Breast epithelium (tissue), 4 donors: ENCODE measurements around the gene SCGN. TPM values are rescaled to one million over a fixed set of nuclear protein-coding genes. Genes with fewer than 3 reads are reported as not detected.

ENCODE experiments used
- DNase-seq, 2 donors: peaks; one replicate each; pipeline ENCODE4 v3.0.0-alpha.2; 2019; ENCODE audit warnings: low spot score in 2 of 2
- H3K27ac ChIP-seq, 2 donors: fragments of 200-600 bp; sonication (generic) in 1 of 2; one replicate each; pipeline ENCODE4 v1.5.1; 2016 to 2019; ENCODE audit warnings: mild to moderate bottlenecking in 1 of 2
- H3K27me3 ChIP-seq, 2 donors: fragments of 200-600 bp; sonication (generic) in 1 of 2; one replicate each; pipeline versions ENCODE4 v1.5.1 to v1.6.0; 2017 to 2019; ENCODE audit warnings: control low read depth in 1 of 2, mild to moderate bottlenecking in 1 of 2
- H3K36me3 ChIP-seq: fragments of 200-600 bp; one replicate; pipeline ENCODE4 v1.5.1; 2019
- H3K4me1 ChIP-seq, 2 donors: fragments of 200-600 bp; sonication (generic); one replicate each; pipeline ENCODE4 v1.5.1; 2016 to 2019; ENCODE audit warnings: control low read depth in 1 of 2
- H3K4me3 ChIP-seq, 3 donors: fragments of 200-600 bp; sonication (generic); 1 replicate in 2 of 3; 2 replicates in 1 of 3; pipeline ENCODE4 v1.5.1; 2016 to 2019; ENCODE audit warnings: mild to moderate bottlenecking in 3 of 3, moderate library complexity in 2 of 3
- H3K9me3 ChIP-seq, 2 donors: fragments of 200-600 bp; sonication (generic) in 1 of 2; one replicate each; pipeline ENCODE4 v1.5.1; 2016 to 2019; ENCODE audit warnings: control low read depth in 1 of 2
- POLR2A ChIP-seq: fragments of 450-650 bp; IDR thresholded peaks from one replicate; pipeline ENCODE4 v1.6.1; 2016; ENCODE audit warnings: antibody characterized with exemption, mild to moderate bottlenecking, moderate library complexity
- POLR2AphosphoS5 ChIP-seq, 3 donors: sonication (generic); formaldehyde crosslinking; IDR thresholded peaks; one replicate each; pipeline ENCODE4 v1.6.1; 2017; ENCODE audit warnings: antibody characterized with exemption in 3 of 3
- intact Hi-C: fragments of 100-400 bp; cut with DNase I; formaldehyde crosslinking; loops from one replicate; pipeline ENCODE4 v1.15.1; 2023; ENCODE audit warnings: low total_unique reads
- total RNA-seq, 3 donors: library from RNA; depleted of rRNA; stranded (reverse); fragments of >200 nt; gene quantifications; one replicate each; pipeline ENCODE4 v1.1.0, GENCODE V29; 2016
- TF ChIP-seq, protein P1 (sequence below), 3 donors: fragments of 450-650 bp; IDR thresholded peaks; one replicate each; pipeline ENCODE4 v1.5.1; 2016 to 2017; ENCODE audit warnings: antibody characterized with exemption in 3 of 3, mild to moderate bottlenecking in 3 of 3, moderate library complexity in 3 of 3

Gene SCGN, protein sequence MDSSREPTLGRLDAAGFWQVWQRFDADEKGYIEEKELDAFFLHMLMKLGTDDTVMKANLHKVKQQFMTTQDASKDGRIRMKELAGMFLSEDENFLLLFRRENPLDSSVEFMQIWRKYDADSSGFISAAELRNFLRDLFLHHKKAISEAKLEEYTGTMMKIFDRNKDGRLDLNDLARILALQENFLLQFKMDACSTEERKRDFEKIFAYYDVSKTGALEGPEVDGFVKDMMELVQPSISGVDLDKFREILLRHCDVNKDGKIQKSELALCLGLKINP
- under 1 TPM in 2 of 3 donors, not detected in 1; 0.59 to 0.80 TPM for total RNA-seq

DNA sequence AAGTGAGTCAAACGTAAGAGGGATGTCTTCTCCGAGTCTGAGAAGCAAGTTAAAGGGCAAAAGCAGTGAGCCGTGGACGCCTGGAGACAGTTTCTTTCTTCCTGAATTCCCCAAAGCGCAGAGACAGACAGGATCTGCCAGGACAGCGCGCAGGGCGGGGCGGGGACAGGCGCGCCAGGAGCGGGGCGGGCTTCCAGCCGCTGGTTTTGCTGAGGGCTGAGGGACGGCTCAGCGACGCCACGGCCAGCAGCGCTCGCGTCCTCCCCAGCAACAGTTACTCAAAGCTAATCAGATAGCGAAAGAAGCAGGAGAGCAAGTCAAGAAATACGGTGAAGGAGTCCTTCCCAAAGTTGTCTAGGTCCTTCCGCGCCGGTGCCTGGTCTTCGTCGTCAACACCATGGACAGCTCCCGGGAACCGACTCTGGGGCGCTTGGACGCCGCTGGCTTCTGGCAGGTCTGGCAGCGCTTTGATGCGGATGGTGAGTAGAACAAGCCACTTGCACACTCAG lies at the start of gene SCGN:
Gene SCGN (plus strand): TSS at position 209 of the 509 bp plus-strand sequence. CDS start 189 bp downstream, at position 398.
- intact Hi-C loops: no loop called here
- H3K4me3 ChIP-seq: peak within 1 kb of the TSS in 1 of 3 donors; percentile 7
- no peak within 1 kb of the TSS for H3K27ac ChIP-seq
- no peaks in the 10 kb centered on the region for H3K36me3 ChIP-seq
- peaks cover 0 to 24% of the 10 kb centered on the region in 2 donors for H3K27me3 ChIP-seq
- H3K4me1 ChIP-seq: no peaks in the 10 kb centered on the region
- DNase-seq: peak in 1 of 2 donors; percentile 75
- H3K9me3 ChIP-seq: no peaks in the 10 kb centered on the region
- TF ChIP-seq POLR2AphosphoS5 (IDR thresholded peaks at IDR 0.05) (no peak), POLR2A (no peak)
- TF ChIP-seq, protein P1, sequence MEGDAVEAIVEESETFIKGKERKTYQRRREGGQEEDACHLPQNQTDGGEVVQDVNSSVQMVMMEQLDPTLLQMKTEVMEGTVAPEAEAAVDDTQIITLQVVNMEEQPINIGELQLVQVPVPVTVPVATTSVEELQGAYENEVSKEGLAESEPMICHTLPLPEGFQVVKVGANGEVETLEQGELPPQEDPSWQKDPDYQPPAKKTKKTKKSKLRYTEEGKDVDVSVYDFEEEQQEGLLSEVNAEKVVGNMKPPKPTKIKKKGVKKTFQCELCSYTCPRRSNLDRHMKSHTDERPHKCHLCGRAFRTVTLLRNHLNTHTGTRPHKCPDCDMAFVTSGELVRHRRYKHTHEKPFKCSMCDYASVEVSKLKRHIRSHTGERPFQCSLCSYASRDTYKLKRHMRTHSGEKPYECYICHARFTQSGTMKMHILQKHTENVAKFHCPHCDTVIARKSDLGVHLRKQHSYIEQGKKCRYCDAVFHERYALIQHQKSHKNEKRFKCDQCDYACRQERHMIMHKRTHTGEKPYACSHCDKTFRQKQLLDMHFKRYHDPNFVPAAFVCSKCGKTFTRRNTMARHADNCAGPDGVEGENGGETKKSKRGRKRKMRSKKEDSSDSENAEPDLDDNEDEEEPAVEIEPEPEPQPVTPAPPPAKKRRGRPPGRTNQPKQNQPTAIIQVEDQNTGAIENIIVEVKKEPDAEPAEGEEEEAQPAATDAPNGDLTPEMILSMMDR (IDR thresholded peaks at IDR 0.05): no peak

DNA sequence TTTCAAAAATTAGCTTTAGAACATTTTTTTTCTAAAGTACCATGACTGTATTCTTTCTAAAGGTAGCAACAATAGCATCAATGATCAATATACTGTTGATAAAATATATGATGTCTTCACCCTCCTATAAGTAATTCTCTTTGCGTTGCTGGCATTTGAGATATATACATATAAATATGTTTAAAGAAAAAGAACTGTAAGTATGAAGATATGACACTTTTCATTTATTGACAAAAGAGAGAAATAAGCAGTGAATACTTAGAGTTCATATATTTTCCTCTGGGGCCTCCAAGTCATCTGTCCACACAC lies 49.4 kb upstream of the SCGN start:
- Histone ChIP-seq H3K4me3 (no peak overlapping the region), H3K4me1 (no peaks in the 10 kb centered on the region), H3K9me3 (no peaks in the 10 kb centered on the region), H3K36me3 (no peaks in the 10 kb centered on the region), H3K27ac (no peak overlapping the region), H3K27me3 (no peaks in the 10 kb centered on the region)
- no peak for DNase-seq
- TF ChIP-seq POLR2AphosphoS5 (IDR thresholded peaks at IDR 0.05): no peak
- TF ChIP-seq, protein P1 (IDR thresholded peaks at IDR 0.05): no peak
- TF ChIP-seq POLR2A: no peak
- intact Hi-C loops: no loop called here

DNA sequence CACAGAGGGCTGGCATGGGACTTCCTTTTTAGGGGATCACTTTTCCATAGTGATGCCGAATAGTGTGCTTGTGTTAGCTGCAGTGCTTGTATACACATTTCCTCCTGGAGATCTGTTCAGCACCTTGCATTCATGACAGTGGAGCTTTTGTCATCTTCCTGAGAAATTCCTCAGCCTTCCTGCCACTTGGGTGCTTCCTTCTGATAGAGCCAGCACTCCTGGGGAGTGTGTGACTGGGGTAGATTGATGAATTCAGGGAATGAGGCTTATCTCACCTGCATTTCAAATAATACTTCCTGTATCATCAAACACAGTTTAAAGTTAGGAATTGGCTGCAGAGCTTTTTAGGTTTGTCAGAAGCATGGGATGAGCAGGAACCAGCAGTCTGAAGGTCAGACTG lies 48.8 kb upstream of the SCGN start:
- Histone ChIP-seq H3K4me1 (no peaks in the 10 kb centered on the region), H3K36me3 (no peaks in the 10 kb centered on the region), H3K27ac (no peak overlapping the region), H3K27me3 (no peaks in the 10 kb centered on the region), H3K9me3 (no peaks in the 10 kb centered on the region), H3K4me3 (no peak overlapping the region)
- intact Hi-C loops: no loop called here
- DNase-seq: no peak
- TF ChIP-seq POLR2A (no peak), POLR2AphosphoS5 (IDR thresholded peaks at IDR 0.05) (no peak)
- TF ChIP-seq, protein P1 (IDR thresholded peaks at IDR 0.05): no peak

DNA sequence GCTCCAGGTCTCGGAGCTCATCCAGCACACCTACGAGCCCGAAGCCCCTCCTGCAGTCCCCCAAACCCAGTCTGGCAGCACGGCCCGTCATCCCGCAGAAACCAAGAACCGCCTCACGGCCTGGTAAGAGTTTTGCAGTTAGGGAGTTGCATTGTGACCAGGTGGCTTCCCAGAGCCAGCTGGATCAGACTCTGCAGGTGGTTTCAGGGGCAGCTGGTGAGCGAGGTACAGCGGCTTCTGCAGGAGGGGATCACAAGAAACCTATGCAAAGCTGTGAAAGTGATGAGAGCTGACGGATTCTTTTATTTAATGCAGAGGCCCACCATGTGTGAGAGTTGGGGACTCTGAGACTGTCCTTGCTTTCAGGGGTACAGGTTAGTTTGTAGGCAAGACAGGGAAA lies 45.9 kb upstream of the SCGN start:
- TF ChIP-seq POLR2AphosphoS5 (IDR thresholded peaks at IDR 0.05) (no peak), POLR2A (no peak)
- TF ChIP-seq, protein P1 (IDR thresholded peaks at IDR 0.05): no peak
- Histone ChIP-seq H3K27ac (no peak overlapping the region), H3K4me1 (no peaks in the 10 kb centered on the region), H3K4me3 (no peak overlapping the region), H3K36me3 (no peaks in the 10 kb centered on the region), H3K9me3 (no peaks in the 10 kb centered on the region), H3K27me3 (no peaks in the 10 kb centered on the region)
- no peak for DNase-seq
- intact Hi-C loops: no loop called here

DNA sequence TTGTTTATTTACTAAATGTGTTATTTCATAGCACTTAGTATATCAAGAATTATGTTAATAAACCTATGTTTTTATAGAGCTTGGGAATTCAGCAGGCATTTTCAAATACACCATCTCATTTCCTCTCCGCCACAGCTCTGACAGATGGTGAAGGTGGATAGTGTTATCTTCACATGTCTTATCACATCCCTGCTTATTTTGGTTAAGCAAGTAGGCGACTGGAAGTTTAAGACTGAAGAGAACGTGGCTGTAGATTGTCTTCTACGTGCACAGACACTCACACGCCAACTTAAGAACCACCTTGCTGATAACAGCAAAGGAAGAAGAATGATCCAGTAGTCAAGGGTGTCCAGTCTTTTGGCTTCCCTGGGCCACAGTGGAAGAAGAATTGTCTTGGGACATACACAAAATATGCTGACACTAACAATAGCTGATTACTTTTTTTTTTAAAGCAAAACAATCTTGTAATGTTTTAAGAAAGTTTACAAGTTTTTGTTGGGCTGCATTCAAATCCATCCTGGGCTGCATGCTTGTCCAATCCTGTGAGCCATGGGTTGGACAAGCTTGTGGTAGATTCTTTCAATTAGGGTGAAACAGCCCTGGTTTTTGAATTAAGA lies 43.3 kb upstream of the SCGN start:
- intact Hi-C loops: no loop called here

More for the DNA sequence above, 43.3 kb upstream of the SCGN start:
- Histone ChIP-seq H3K4me1 (no peaks in the 10 kb centered on the region), H3K36me3 (no peaks in the 10 kb centered on the region), H3K9me3 (no peaks in the 10 kb centered on the region), H3K4me3 (no peak overlapping the region), H3K27ac (no peak overlapping the region), H3K27me3 (no peaks in the 10 kb centered on the region)
- no peak for DNase-seq
- TF ChIP-seq POLR2A: no peak
- TF ChIP-seq, protein P1 (IDR thresholded peaks at IDR 0.05): no peak
- TF ChIP-seq POLR2AphosphoS5 (IDR thresholded peaks at IDR 0.05): no peak
